Esophagus muscularis mucosa (tissue), 4 donors: Measurements from ENCODE around the gene OGDHL. TPM values are rescaled to one million over a fixed set of nuclear protein-coding genes. Genes with fewer than 3 reads are reported as not detected.

Source experiments
- DNase-seq: peaks from one replicate; pipeline ENCODE4 v3.0.0-alpha.2; 2017; ENCODE audit errors: extremely low spot score
- H3K27ac ChIP-seq, 4 donors: fragments of 200-600 bp; sonication (generic); replicated peaks in 1 of 4; 1 replicate in 3 of 4; 2 replicates in 1 of 4; pipeline ENCODE4 v1.5.1; 2016 to 2019; ENCODE audit warnings: mild to moderate bottlenecking in 1 of 4
- H3K27me3 ChIP-seq, 4 donors: fragments of 200-600 bp; sonication (generic); one replicate each; pipeline versions ENCODE4 v1.5.1 to v1.6.0; 2016 to 2019
- H3K36me3 ChIP-seq, 4 donors: fragments of 200-600 bp; sonication (generic); one replicate each; pipeline ENCODE4 v1.5.1; 2016 to 2019
- H3K4me1 ChIP-seq, 4 donors: fragments of 200-600 bp; sonication (generic); one replicate each; pipeline ENCODE4 v1.5.1; 2016 to 2019
- H3K4me3 ChIP-seq, 4 donors: fragments of 200-600 bp; sonication (generic); 1 replicate in 2 of 4; 2 replicates in 2 of 4; pipeline ENCODE4 v1.5.1; 2016 to 2019; ENCODE audit warnings: mild to moderate bottlenecking in 4 of 4, moderate library complexity in 1 of 4
- H3K9me3 ChIP-seq, 4 donors: fragments of 200-600 bp; sonication (generic); 1 replicate in 3 of 4; 2 replicates in 1 of 4; pipeline ENCODE4 v1.5.1; 2016 to 2019
- EP300 ChIP-seq: sonication (generic); formaldehyde crosslinking; IDR thresholded peaks from one replicate; pipeline ENCODE4 v1.6.1; 2017; ENCODE audit warnings: antibody characterized with exemption
- POLR2A ChIP-seq: fragments of 450-650 bp; IDR thresholded peaks from one replicate; pipeline ENCODE4 v1.6.1; 2017; ENCODE audit warnings: antibody characterized with exemption, moderate library complexity, mild to moderate bottlenecking, low read depth
- POLR2AphosphoS5 ChIP-seq, 2 donors: sonication (generic); formaldehyde crosslinking; IDR thresholded peaks; one replicate each; pipeline ENCODE4 v1.6.1; 2017; ENCODE audit warnings: antibody characterized with exemption in 2 of 2
- WGBS: methylation state at CpG from one replicate; pipeline ENCODE4 v1.1.5; 2018; 5-methylcytosine and 5-hydroxymethylcytosine counted together
- intact Hi-C: fragments of 100-400 bp; cut with DNase I; formaldehyde crosslinking; loops from one replicate; pipeline ENCODE4 v1.15.1; 2023
- total RNA-seq, 4 donors: library from RNA; depleted of rRNA; stranded (reverse); fragments of >200 nt; gene quantifications; one replicate each; pipeline versions ENCODE4 v1.1.0 to v1.2.1, GENCODE V29; 2016
- TF ChIP-seq, protein P1 (sequence below), 3 experiments: fragments of 200-600 bp in 2 of 3; fragments of 450-650 bp in 1 of 3; sonication (generic) in 2 of 3; IDR thresholded peaks; one replicate each; pipeline ENCODE4 v1.5.1; 2017 to 2019; ENCODE audit warnings: antibody characterized with exemption in 3 of 3, mild to moderate bottlenecking in 2 of 3, moderate library complexity in 1 of 3

Gene OGDHL
- total RNA-seq = 1 to 10 TPM in 2 of 4 donors, under 1 TPM in 2; 0.42 to 2.0 (median 0.95) TPM

DNA sequence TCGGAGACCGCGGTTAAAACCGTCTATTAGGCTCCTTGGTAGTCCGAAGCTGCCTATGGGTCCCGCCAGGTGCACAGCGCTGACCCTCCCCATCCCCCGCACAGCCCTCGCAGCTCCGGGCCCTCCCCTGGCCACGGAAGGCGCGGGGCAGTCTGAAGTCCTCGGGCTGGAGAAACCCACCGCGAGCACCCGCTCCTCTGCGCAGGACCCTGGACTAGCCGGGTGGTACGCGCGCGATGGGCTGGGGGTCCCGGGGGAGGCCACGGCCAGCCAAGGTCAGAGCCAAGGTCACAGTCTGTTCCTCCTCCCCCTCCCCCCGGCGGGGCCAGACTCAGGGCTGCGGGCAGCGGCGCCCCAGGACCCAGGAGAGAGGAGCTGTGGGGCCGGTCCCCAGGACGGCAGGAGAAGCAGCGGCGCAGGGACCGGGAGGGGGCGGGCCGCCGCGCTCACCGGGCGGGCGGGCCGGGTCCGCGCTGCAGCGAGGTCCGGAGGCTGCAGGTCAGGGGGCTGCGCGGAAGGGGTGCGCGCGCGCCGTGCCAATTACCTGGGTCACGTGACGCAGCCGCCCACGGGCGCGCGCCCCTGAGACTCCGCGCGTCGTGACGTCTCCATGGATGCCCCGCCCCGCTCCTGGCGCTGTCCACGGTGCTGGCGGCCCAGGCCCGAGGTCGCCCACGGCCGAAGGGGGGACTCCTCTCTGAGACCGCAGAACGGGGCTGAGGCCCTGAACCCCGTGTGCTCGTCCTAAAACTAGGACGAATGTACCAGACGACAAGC, at the start of gene OGDHL:
OGDHL (minus strand) TSS at position 535 of the 777 bp plus-strand sequence. CDS start 3,731 bp downstream, outside the sequence.
- intact Hi-C loops = no loop called here
- no peaks in the 10 kb centered on the region for H3K36me3 ChIP-seq
- peaks cover 0 to 60% (median 0%) of the 10 kb centered on the region in 4 donors for H3K27me3 ChIP-seq
- DNase-seq = no peak
- peak within 1 kb of the TSS; percentile 50 to 65 (median 58) for H3K4me3 ChIP-seq
- no peak within 1 kb of the TSS for H3K27ac ChIP-seq
- peaks cover 4 to 14% (median 13%) of the 10 kb centered on the region in 4 donors for H3K4me1 ChIP-seq
- peaks cover 0 to 8% (median 4%) of the 10 kb centered on the region in 4 donors for H3K9me3 ChIP-seq
- TF ChIP-seq, protein P1, sequence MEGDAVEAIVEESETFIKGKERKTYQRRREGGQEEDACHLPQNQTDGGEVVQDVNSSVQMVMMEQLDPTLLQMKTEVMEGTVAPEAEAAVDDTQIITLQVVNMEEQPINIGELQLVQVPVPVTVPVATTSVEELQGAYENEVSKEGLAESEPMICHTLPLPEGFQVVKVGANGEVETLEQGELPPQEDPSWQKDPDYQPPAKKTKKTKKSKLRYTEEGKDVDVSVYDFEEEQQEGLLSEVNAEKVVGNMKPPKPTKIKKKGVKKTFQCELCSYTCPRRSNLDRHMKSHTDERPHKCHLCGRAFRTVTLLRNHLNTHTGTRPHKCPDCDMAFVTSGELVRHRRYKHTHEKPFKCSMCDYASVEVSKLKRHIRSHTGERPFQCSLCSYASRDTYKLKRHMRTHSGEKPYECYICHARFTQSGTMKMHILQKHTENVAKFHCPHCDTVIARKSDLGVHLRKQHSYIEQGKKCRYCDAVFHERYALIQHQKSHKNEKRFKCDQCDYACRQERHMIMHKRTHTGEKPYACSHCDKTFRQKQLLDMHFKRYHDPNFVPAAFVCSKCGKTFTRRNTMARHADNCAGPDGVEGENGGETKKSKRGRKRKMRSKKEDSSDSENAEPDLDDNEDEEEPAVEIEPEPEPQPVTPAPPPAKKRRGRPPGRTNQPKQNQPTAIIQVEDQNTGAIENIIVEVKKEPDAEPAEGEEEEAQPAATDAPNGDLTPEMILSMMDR (IDR thresholded peaks at IDR 0.05) = no peak
- TF ChIP-seq POLR2AphosphoS5 (IDR thresholded peaks at IDR 0.05) (peak in 1 of 2 donors; percentile 19), POLR2A (no peak), EP300 (no peak)
- under 1% methylated on average over 19 of the region's 81 CpGs for WGBS

- TF ChIP-seq, protein P1 (IDR thresholded peaks at IDR 0.05) = no peak
- TF ChIP-seq POLR2AphosphoS5 (IDR thresholded peaks at IDR 0.05) = no peak
- TF ChIP-seq EP300 = no peak
- TF ChIP-seq POLR2A = no peak
- intact Hi-C loops = no loop called here
- Histone ChIP-seq H3K9me3 (peaks cover 0 to 12% (median 10%) of the 10 kb centered on the region in 4 donors), H3K36me3 (no peaks in the 10 kb centered on the region), H3K27ac (no peak overlapping the region), H3K4me1 (no peaks in the 10 kb centered on the region), H3K4me3 (no peak overlapping the region), H3K27me3 (no peaks in the 10 kb centered on the region)
- WGBS = 98% methylated on average over 2 of the region's 2 CpGs
- DNase-seq = no peak
These were observed 41.9 kb upstream of the OGDHL start for GRCh38 chr10:49803988-49804387.

DNA sequence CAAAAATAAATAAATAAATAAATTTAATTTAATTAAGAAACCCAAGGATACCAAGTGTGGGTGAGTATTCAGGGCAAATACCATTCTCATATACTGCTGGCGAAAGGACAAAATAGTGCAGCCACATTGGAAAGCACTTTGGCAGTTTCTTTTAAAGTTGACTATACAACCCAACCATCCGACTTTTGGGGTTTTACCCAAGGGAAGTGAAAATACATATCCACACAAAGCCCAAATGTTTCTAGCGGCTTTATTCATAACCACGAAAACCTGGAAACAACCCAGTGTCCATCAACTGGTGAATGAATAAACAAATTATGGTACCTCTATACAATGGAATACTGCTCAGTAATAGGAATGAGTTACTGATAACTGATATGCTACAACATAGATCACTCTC, 36.2 kb upstream of the OGDHL start:
- no peaks in the 10 kb centered on the region for H3K36me3 ChIP-seq
- no peak for DNase-seq
- WGBS = 91% methylated on average over 4 of the region's 4 CpGs
- H3K27me3 ChIP-seq = no peaks in the 10 kb centered on the region
- H3K4me1 ChIP-seq = no peaks in the 10 kb centered on the region
- H3K27ac ChIP-seq = no peak overlapping the region
- H3K9me3 ChIP-seq = no peaks in the 10 kb centered on the region
- H3K4me3 ChIP-seq = no peak overlapping the region
- intact Hi-C loops = no loop called here
- TF ChIP-seq POLR2A (no peak), EP300 (no peak), POLR2AphosphoS5 (IDR thresholded peaks at IDR 0.05) (no peak)
- TF ChIP-seq, protein P1 (IDR thresholded peaks at IDR 0.05) = no peak

- H3K4me3 ChIP-seq = no peak overlapping the region
- H3K4me1 ChIP-seq = no peaks in the 10 kb centered on the region
- WGBS = 76% methylated on average over 5 of the region's 5 CpGs
- no peak for TF ChIP-seq EP300
- TF ChIP-seq POLR2A = no peak
- no peak for TF ChIP-seq POLR2AphosphoS5 (IDR thresholded peaks at IDR 0.05)
- TF ChIP-seq, protein P1 (IDR thresholded peaks at IDR 0.05) = no peak
- intact Hi-C loops = no loop called here
- H3K27ac ChIP-seq = no peak overlapping the region
- H3K36me3 ChIP-seq = no peaks in the 10 kb centered on the region
- H3K9me3 ChIP-seq = no peaks in the 10 kb centered on the region
- H3K27me3 ChIP-seq = no peaks in the 10 kb centered on the region
- DNase-seq = no peak
These were observed 29.0 kb upstream of the OGDHL start for GRCh38 chr10:49791100-49791499.
